ENCODE results near the gene INMT.

INMT gene

DNA sequence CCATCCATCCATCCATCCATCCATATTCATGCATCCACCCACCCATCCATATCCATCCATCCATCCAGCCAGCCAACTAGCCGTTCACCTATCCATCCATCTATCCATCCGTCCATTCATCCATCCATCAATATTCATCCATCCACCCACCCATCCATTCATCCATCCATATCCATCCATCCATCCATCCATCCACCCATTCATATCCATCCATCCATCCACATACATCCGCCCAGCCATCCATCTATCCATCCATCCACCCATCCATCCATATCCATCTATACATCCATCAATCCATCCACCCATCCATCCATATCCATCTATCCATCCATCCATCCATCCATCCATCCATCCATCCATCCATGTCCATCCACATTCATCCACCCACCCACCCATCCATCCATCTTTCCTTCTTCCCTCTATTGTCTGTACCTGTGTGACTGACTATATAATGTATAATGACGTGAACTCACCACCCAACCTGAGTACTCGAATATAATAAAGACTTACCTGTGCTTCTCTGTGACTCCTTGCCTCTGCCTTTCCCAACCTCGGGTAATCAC, 2.5 kb downstream of the INMT start:
- no peak for FAIRE-seq

DNA sequence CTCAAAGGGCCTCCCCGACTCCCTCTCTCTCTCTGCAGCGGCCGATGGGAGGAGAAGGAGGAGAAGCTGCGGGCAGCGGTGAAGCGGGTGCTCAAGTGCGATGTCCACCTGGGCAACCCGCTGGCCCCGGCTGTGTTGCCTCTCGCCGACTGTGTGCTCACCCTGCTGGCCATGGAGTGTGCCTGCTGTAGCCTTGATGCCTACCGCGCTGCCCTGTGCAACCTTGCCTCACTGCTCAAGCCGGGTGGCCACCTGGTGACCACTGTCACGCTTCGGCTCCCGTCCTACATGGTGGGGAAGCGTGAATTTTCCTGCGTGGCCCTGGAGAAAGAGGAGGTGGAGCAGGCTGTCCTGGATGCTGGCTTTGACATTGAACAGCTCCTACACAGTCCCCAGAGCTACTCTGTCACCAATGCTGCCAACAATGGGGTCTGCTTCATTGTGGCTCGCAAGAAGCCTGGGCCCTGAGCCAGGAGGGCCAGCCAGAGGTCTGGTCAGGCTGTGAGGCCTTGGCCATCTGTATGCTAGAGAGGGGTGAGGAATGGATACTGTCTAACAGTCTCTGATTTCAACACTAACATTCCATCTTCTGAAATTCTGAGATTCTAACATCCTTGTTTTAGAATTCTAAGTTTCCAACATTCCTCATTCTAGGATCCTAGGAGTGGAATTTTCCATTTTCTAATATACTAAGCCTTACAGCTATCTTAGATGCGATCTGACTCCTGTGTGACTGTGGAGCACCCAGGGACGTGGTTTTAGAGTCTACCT, 3.6 kb downstream of the INMT start:
- FAIRE-seq, result no peak

DNA sequence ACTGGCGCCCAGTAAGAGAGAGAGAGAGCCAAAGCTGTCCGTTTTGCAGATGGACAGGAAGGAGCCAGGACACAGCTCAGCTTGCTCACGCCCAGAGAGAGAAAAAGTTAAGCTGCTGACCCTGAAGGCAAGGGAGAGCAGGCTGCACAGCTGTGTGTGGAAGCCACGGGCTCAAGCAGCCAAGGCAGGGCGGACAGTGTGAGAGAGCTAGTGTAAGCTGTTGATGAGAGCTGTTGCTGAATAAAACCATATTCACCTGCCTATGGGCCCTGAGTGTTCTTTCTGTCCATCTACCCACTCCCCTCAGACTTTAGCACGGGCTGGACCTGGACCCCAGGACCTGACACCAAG, 5.4 kb downstream of the INMT start:
- FAIRE-seq, result no peak

DNA sequence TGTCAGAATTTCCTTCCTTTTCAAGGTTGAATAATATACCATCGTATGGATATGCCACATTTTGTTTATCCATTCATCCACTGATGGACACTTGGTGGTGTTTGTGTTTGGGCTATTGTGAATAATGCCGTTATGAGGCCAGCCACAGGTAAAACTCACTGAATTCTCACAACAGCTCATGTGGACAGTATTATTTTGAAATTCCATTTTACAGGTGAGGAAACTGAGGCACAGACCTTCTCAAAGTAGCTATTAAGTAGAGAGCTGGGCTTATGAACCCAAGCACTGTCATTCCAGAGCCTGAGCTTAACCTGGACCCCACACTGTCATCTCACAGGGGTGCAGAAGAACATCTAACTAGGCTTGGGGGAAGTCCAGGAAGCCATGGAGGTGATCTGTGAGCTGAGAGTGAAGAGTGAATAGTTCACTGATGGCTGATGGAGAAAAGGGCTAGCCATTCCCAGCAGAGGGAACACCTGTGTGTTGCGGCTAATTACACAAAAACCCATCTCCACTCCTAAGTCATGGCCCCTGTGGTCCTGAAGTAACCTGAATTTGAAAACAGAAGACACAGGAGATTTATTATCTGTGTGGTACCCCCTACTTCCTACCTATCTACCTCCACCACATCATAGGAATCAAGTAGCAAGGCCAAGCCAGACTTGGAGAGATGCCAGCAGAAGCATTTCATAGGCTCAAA, 8.7 kb downstream of the INMT start:
- no peak for FAIRE-seq

DNA sequence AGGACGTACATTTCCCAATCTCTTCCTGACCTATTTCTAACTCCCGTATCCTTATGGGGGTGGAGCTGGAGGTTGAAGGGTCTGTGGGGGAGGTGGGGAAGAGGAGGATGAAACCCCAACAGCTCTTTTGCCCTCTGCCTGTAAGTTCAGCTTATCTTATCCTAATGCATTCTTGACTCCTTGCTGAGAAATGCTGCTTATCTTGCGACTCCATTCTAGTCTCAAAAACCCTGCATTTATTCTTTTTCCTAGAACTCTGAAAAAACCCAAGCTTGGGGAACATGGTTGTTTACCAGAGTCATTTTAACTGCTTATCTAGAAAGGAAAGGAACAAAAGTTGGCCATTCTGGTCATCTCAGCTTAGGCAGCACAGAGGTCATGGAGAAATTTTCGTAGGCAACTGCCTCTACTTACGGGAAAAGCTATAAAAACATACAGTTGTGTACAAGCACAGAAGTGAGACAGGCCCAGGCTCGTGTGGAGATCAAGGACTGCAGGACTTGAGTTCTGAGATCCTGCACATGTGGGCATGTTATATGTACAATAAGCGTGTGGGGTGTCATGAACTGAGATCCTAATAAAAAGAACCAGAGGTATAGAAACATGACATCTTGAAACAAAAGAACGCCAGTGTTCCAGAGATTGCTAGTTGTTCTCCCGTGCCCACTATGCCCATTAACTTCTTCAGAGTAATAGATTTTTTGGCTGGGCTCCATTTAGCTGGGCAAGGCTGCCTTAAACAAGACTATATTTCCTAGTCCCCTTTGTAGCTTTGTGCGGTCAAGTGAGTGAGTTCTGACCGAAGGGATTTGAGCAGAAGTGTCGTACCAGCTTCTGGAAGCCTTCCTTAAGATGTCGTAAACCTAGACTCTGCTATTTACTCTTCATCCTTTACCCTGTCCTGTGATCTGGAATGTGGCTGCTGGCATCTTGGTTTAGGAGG, 9.6 kb downstream of the INMT start:
- no peak for FAIRE-seq

DNA sequence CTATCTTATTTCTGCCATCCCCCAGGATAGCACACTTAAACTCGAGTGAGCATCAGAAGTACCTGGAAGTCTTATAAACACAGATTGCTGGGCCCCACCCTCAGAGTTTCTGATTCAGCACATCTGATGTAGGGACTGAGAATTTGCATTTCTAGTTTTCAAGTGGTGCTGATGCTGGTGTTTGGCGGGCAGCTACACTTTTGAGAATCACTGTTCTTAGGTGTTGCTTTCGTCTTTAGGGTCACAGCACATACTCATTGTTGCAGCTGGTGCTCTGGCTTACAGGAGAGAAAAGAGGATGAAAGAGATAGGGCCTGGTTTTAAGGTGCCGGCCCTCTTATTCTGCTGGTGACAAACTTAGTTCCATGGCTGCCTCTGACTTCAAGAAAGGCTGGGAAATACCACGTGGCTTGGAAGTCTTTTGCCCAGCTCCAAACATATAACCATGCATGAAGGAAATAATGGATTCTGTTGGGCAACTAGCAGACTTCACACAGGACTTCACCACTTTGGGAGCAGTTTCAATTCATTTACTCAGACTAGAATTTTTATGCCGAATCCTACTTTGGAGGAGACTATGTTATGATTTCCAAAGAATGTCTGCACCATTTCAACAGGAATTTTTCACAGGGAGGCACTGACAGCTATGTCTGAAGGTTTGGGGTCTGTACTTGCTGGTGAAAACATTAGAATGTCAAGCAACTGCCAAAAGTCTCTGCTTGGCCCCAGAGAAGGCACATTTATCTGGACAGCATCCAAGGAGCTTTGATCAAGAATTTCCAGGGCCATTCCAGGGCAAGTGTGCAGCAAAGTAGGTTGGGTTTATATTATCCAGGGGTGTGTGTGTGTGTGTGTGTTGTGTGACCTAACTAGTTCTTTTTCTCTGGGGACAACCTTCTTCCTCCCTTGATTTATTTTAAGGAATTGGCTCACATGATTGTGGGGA, 12.4 kb downstream of the INMT start:
- FAIRE-seq, result no peak

DNA sequence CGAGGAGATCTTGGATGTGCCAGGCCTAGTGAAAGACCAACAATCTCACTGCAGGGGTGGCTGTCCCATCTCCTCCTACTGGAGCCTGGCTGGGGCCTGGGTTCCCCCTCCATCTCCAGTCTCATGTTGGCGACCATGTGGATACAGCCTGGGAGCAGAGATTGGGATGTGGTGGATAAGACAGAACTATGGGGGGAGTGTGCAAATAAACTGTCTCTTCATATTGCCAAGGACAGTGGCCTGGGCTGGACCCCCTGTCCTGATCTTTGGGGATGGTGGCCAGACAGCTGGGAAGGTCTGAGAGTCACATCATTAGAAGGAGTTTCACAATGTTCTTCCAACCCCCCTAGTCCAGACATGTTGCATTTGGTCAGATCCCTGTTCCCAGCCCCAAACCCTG, 13.5 kb downstream of the INMT start:
- FAIRE-seq, result no peak

DNA sequence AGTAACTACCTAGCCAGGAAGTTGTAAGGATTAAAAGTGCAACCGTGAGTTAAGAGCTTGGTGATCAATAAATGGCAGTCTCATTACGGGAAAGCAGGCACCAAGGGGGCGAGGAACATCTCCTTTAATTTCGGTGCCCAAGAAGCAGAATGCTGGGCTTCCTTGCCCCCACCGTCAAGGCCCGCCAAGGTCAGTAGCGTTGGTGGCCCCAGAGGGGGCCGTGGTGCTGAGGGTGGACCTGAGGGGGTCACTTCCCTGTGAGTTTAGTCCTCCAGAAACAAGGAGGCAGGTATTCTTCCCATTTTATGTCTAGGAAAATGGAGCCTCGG, 18.9 kb downstream of the INMT start:
- FAIRE-seq, result no peak

DNA sequence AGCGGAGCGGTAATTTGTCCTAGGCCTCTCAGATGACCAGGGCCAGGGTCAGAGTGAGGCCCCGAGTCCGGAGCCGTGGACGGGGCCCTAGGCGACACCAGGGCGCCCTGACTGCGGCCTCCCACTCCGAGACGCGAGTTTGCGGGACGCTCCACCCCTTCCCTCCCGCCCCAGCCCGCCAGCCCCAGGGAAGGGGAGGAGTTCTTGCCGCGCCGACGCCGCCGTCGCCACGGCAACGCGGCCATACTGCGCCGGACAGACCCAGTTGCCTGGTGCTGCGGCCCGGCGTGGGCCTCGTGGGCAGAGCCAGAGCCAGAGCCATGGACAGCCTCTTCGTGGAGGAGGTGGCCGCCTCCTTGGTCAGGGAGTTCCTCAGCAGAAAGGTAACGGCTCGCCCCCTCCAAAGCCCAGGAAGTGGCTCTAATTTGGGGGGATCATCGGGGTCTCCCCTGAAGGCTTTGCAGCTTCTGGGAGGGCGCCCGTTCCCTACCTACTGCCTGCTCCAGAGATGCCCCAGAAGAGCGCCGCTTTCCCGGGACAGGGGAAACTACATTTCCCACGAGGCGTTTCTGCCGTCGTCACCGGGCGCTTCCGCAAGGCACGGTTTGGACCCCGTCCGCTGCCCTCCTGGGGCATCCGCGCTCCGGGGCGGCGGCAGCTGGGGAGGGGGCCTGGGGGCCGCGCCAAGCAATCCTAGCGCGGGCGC, 19.4 kb downstream of the INMT start, which contains the start of gene MINDY4:
Gene MINDY4 (plus strand): TSS at position 244 of the 706 bp plus-strand sequence. CDS start 77 bp downstream, at position 321.
- no peak for FAIRE-seq

DNA sequence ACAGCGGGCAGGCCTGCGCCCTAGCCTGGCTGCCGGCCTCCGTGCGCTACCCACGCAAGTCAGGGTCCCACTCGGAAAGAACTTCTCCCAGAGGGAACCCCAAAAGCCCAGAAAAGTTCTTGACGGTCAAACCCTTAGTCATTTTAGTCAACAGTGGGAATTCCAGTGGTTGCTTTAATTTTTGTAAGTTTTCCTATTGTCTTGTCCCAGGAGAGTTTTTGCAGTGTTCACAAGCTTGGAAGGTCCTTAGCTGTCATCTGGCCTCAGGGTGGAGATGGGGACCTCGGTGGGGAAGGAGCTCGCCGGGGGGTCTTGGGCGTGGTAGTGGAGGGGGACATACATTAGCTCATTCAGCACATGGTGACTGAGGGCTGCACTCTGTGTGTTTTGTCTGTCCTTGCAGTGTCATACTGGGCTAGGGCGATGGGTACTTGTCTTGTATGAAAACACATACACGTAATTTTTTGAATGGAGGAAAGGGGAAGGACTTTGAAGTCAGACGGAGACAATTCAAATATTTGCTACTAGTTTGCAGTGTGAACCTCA, 20.0 kb downstream of the INMT start:
- FAIRE-seq, result no peak

DNA sequence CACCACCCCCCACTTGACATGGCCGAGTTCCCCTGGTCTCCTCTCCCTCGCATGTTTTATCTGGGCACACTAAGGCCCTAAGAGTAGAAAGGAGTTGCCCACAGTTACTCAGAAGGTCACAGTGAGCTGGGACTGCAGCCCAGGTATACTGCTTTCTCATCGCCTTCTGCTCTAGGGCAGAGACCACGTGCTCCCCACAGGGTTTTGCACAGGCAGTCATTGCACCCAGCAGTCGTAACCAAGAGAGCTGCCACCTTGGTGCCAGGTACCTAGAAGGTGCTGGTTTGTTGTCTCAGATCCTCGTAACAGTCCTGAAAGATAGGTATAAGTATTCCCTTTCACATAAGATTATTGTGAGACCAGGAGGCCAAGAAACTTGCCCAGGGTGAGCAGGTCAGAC, 21.0 kb downstream of the INMT start:
- FAIRE-seq, result no peak

DNA sequence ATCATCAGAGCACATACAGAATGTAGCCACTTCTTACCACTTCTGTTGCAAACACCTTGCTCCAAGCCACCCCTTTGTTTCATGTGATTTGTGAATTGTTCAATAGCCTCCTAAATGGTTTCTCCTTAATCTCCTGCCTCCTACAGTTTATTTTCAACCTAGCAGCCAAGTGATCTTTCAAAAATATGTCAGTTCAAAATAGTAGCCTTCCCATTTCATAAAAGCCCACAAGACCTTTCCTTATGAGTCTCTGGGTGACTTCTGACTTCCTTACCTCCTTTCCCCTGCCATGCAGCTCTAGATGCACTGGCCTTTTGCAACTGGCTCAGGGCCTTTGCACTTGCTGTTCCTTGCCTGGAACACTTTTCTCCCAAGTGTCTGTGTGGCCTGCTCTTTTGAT, 24.1 kb downstream of the INMT start:
- FAIRE-seq, result no peak

DNA sequence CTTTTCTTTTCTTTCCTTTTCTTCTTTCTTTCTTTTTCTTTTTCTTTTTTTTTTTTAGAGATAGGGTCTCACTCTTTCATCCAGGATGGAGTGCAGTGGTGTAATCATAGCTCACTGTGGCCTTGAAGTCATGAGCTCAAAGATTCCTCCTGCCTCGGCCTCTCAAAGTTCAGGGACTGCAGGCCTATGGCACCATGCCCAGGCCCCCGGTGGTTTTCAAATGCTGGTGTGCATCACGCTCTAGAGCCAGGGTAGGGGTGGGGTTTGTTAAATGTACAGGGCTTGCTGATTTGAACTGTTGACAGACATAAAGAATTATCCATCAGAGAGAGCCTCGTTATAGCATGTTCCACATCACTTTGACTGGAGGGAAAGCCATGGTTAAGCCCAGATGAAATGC, 25.0 kb downstream of the INMT start:
- FAIRE-seq, result no peak

DNA sequence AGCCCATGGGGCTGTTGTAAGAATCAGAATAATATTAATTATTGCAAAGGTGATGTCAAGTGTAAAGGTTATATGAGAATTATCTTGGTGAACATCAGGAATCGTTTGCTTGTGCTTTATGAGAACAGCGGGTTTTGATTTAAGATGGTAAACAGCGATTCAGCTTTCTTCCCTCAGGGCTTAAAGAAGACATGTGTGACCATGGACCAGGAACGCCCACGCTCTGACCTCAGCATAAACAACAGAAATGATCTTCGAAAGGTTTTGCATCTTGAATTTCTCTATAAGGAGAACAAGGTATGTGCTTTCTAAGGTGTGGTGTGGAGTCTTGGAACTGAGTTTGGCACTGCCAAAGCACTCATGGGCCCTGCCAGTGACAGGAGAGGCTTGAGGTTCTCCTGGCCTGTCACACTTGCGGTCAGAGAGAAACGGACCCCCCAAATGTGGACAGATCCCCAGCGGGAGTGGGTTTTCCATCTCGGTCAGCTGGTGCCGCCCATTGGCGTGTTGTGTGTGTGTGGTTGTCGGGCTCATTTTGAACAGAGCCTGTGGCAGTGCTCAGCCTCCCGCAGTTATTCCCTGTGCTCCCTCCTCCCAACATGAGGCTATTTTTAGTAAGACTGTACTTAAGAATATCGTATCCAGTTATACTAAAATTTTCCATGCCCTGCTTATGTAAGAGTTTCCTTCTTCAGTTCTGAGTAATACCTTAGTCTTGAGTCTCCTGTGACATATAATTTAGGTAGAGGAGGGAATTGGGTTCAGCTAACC, 26.5 kb downstream of the INMT start:
- no peak for FAIRE-seq

DNA sequence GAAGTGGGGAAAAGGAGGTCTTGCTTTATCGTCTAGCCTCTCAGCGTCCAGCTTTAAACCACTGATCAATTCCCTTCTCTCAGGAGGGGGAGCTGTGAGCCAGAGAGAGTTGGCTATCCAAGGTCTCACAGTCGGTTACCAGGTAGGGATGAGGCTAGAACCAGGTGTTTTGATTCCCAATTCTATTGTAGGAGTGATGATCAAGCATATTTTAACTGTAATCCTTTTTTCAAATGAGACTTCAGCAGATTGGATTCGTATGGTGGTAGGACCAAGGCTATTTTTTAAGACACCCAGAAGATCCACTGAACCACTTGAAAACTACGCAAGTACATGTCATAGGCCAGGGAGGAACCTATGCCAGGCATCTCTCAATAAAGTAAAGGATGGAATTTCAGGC, 27.6 kb downstream of the INMT start:
- FAIRE-seq, result no peak

DNA sequence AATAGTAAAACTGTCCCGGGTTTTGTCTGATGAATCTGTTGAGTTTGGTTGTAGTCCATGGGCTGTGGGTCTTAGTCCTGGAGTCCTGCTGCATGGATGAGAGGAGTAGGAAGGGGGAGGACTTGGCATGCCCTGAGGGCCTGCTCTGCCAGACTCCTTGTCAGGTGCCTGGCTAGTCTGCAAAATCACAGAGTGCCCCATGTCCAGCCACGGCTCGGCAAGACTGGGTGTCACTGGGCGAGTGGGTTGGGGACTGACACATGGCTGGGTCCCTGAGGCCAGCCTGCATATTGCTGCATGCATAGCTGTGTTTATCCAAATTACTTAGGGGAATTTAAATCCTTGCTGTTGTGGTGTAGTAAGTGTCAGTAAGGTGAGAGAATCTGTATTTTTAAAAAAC, 29.0 kb downstream of the INMT start:
- FAIRE-seq, result no peak

DNA sequence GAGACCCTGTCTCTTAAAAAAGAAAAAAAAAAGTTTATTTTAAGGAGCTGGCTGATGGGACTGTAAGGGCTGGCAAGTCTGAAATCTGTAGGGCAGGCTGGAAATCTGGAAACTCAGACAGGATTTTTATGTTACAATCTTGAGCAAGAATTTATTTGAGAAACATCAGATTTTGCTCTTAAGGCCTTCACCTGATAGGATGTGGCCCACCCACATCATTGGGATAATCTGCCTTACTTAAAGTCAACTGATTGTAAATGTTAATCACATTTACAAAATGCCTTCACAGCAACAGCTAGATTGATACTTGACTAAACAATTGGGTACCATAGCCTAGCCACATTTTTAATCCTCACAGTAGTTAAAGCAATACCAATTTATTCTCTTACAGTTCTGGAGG, 30.8 kb downstream of the INMT start:
- no peak for FAIRE-seq

DNA sequence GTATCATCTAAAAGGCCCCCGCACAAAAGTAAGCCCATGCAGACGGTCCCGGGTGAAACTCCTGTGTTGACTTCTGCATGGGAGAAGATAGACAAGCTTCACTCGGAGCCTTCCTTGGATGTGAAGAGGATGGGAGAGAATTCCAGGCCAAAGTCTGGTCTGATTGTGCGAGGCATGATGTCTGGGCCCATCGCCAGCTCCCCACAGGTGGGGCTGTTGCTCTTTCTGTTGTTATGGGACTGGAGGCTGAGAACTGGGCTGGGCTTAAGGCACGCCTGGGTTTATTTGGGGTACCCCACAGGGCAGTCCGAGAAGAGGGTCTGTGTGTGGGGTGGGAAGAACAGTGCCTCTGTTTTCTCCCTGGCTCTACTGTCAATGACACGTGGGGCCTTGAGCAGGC, 33.9 kb downstream of the INMT start:
- FAIRE-seq, result no peak

DNA sequence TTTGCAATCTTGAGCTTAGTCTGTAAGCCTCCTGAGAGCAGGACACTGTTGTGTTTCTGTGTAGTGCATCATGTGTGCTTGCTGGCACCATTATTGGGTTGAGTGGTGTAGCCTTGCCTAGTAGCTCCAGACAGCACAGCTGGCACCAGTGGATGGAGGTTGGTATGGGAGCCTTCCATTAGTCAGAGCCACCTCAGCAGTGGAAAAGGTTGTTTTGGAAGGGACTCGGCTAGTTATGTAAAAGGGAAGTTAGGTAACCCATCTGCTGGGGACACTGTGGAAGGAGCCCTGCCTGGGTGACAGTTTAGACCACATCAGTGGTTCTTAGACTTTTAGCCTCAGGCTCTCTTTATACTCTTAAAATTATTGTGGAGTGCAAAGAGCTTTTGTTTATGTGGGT, 35.6 kb downstream of the INMT start:
- no peak for FAIRE-seq

DNA sequence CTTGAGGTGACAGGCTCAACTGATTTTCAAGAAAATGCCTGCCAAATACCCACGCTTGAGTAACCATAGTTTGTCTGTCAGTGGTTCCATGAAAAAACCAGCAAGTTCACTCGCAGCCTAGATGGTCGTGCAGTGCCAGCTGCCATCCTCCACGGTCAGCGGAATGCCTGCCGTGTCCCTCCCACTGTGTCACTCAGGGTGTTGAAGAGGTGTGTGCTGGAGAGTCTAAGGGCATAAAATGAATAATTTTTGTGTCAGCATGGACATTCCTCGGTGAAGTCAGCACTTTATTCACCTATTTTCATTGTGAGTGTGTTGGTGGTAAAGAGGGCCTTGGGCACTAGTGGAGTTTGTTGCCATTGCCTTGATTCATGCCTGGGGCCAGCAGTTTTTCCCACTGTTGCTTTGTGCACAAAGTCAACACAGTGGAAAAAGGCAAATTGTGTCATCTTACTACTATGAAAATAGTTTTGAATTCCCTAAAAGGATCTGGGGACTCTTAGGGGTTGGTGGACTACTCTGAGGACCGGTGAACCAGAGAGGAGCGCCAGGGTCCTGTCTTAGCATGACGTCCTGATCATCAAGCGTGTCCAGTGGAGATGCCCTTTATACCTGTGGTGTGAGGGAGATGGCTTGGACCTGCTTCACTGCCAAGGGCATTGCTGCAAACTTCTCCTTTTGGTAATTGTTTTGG, 36.9 kb downstream of the INMT start:
- FAIRE-seq, result no peak

Measured in islet of Langerhans (tissue), 1 donor.